ENCODE results near the gene URM1.

Gene URM1

DNA sequence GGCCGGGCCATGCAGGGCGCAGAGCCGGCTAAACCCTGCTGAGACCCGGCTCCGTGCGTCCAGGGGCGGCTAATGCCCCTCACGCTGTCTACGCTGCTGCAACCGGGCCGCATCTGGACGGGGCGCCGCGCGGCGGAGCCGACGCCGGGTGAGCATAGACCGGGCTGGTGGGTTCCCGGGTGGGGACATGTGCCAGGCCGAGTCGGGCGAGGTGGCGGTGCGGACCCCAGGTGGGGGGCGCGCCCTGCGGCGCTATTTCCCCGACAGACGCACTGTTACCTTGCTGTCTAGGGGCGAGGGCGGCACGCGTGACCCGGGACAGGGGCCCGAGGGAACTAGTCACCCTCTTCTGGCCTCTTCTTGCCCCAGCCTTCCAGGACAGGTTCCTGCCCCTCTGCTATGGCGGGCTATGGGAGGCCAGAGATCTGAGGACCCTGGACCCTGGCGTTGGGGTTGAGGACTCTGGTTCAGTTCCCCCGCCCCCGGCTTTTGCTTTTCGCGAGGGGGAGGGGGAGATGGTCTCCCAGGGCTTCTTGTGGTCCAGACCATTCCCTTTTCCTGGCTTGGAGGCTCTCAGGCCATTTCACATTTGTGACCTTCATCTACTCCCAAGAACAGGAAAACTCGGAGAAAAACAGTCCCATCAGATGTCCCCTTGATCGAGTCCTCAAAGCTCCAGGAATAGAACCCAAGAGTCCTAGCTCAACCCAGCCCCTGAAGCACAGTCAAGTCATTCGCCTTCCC is 30.3 kb upstream of the URM1 start:
- peak overlapping the region; percentile 80 for H3K9ac ChIP-seq (ENCODE audit: insufficient read length, low read depth)
- no peak for DNase-seq (ENCODE audit: low read depth, low spot score)
- H3K4me3 ChIP-seq (ENCODE audit: insufficient read length, low read depth), result peak overlapping the region; percentile 66

DNA sequence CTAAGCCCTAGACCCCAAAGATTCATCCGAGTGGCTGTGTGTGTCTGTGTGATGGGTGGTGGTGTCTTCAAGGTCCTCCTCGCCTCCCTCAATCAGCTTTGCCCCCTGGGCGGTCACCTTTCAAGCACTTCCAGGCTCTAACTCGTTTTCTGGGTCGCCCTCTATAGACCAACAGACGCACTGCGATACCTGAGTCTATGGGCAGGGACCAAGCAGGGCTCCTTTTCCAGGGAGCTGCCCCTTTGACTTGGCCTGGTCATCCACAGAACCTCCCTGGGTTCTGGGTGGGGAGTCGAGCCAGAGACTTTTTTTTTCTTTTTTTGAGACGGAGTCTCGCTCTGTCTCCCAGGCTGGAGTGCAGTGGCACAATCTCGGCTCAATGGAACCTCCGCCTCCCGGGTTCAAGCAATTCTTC is 29.7 kb upstream of the URM1 start:
- DNase-seq (ENCODE audit: low read depth, low spot score), result no peak
- Histone ChIP-seq H3K36me3 (ENCODE audit: insufficient read depth, insufficient read length, low read length) (peaks cover 43% of the 10 kb centered on the region), H3K27me3 (ENCODE audit: insufficient read depth, insufficient read length) (no peaks in the 10 kb centered on the region), H3K9ac (ENCODE audit: insufficient read length, low read depth) (peak overlapping the region; percentile 80), H3K4me1 (ENCODE audit: insufficient read depth, insufficient read length) (peaks cover 3% of the 10 kb centered on the region), H3K9me3 (ENCODE audit: insufficient read depth, low read length) (no peaks in the 10 kb centered on the region), H3K4me3 (ENCODE audit: insufficient read length, low read depth) (peak overlapping the region; percentile 66)
- TF ChIP-seq ZNF274 (IDR thresholded peaks at IDR 0.05; ENCODE audit: low read depth, low read length) (no peak), YY1 (IDR thresholded peaks at IDR 0.05; ENCODE audit: insufficient read depth, insufficient read length) (no peak), SUZ12 (IDR thresholded peaks at IDR 0.05; ENCODE audit: extremely low read depth, insufficient read depth, insufficient read length) (no peak)

More for the DNA sequence above, 30.3 kb upstream of the URM1 start:
- TF ChIP-seq YY1 (IDR thresholded peaks at IDR 0.05; ENCODE audit: insufficient read depth, insufficient read length) (no peak), SUZ12 (IDR thresholded peaks at IDR 0.05; ENCODE audit: extremely low read depth, insufficient read depth, insufficient read length) (no peak), ZNF274 (IDR thresholded peaks at IDR 0.05; ENCODE audit: low read depth, low read length) (no peak)
- Histone ChIP-seq H3K4me1 (ENCODE audit: insufficient read depth, insufficient read length) (peaks cover 3% of the 10 kb centered on the region), H3K27me3 (ENCODE audit: insufficient read depth, insufficient read length) (no peaks in the 10 kb centered on the region), H3K9me3 (ENCODE audit: insufficient read depth, low read length) (no peaks in the 10 kb centered on the region), H3K36me3 (ENCODE audit: insufficient read depth, insufficient read length, low read length) (peaks cover 45% of the 10 kb centered on the region)

DNA sequence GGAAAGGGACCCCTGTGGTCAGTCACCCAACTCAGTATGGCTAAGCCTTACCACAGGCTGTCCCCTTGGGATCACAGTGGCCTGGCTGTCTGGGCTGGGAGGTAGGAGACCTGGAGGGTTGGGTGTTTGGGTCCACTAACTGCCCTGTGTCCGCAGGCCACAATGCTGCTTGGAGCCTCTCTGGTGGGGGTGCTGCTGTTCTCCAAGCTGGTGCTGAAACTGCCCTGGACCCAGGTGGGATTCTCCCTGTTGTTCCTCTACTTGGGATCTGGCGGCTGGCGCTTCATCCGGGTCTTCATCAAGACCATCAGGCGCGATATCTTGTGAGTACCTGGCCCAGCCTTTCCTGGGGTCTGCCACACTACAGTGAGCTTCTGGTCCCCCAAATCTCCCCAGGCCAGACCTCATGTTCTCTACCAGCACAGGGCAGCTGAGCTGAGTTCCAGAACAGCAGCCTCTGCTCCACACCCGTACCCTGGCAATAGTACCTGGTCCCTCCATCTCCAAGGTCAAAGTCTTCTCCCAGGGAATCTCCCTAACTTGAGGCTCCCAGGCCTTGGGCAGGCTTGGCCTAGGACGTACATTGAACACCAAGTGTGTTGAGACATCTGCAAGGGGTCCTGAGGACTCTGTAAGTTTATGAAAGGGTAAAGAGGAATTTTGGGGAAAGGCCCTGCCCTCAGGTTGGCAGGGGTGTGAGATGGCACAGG is 28.0 kb upstream of the URM1 start:
- Histone ChIP-seq H3K4me3 (ENCODE audit: insufficient read length, low read depth) (no peak overlapping the region), H3K27me3 (ENCODE audit: insufficient read depth, insufficient read length) (no peaks in the 10 kb centered on the region), H3K36me3 (ENCODE audit: insufficient read depth, insufficient read length, low read length) (peaks cover 56% of the 10 kb centered on the region), H3K9ac (ENCODE audit: insufficient read length, low read depth) (no peak overlapping the region), H3K4me1 (ENCODE audit: insufficient read depth, insufficient read length) (peaks cover 3% of the 10 kb centered on the region), H3K9me3 (ENCODE audit: insufficient read depth, low read length) (no peaks in the 10 kb centered on the region)
- TF ChIP-seq YY1 (IDR thresholded peaks at IDR 0.05; ENCODE audit: insufficient read depth, insufficient read length) (no peak), ZNF274 (IDR thresholded peaks at IDR 0.05; ENCODE audit: low read depth, low read length) (no peak), SUZ12 (IDR thresholded peaks at IDR 0.05; ENCODE audit: extremely low read depth, insufficient read depth, insufficient read length) (no peak)
- no peak for DNase-seq (ENCODE audit: low read depth, low spot score)

DNA sequence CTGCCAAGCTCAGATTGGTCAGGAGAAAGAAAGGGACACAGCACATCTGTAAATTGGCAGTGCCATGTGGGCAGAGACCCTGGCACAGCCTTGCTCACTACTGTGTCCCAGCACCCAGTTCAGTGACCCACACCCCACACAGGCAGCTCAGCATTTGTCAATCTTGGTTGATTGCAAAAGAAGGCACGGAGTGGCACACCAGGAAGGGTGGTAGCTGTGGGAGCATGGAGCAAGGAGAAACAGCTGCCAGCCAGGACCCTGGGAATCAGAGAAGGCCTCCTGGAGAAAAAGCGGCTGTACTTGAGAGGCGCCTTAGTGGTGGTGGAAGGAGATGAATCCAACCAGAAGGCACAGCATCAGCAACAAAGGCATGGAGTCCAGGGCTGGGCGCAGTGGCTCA is 27.3 kb upstream of the URM1 start:
- no peak overlapping the region for H3K9ac ChIP-seq (ENCODE audit: insufficient read length, low read depth)
- no peak overlapping the region for H3K4me3 ChIP-seq (ENCODE audit: insufficient read length, low read depth)
- no peaks in the 10 kb centered on the region for H3K9me3 ChIP-seq (ENCODE audit: insufficient read depth, low read length)
- H3K27me3 ChIP-seq (ENCODE audit: insufficient read depth, insufficient read length), result no peaks in the 10 kb centered on the region
- peaks cover 3% of the 10 kb centered on the region for H3K4me1 ChIP-seq (ENCODE audit: insufficient read depth, insufficient read length)
- no peak for DNase-seq (ENCODE audit: low read depth, low spot score)
- no peak for TF ChIP-seq SUZ12 (IDR thresholded peaks at IDR 0.05; ENCODE audit: extremely low read depth, insufficient read depth, insufficient read length)
- TF ChIP-seq ZNF274 (IDR thresholded peaks at IDR 0.05; ENCODE audit: low read depth, low read length), result no peak
- no peak for TF ChIP-seq YY1 (IDR thresholded peaks at IDR 0.05; ENCODE audit: insufficient read depth, insufficient read length)
- H3K36me3 ChIP-seq (ENCODE audit: insufficient read depth, insufficient read length, low read length), result peaks cover 63% of the 10 kb centered on the region

DNA sequence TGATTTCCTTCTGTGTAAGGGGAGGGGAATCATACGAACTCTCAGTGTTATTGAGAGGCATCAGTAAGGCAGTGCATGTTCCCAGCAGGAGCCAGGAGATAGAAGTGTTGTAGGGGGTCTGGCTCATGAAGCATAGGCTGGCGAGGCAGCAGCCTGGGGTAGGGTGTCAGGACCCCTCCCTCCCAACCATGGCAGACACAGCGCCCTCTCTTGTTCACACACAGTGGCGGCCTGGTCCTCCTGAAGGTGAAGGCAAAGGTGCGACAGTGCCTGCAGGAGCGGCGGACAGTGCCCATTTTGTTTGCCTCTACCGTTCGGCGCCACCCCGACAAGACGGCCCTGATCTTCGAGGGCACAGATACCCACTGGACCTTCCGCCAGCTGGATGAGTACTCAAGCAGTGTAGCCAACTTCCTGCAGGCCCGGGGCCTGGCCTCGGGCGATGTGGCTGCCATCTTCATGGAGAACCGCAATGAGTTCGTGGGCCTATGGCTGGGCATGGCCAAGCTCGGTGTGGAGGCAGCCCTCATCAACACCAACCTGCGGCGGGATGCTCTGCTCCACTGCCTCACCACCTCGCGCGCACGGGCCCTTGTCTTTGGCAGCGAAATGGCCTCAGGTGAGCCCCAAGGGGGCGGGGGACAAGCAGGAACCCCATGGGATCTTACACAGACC is 26.1 kb upstream of the URM1 start:
- H3K9ac ChIP-seq (ENCODE audit: insufficient read length, low read depth), result no peak overlapping the region
- H3K9me3 ChIP-seq (ENCODE audit: insufficient read depth, low read length), result no peaks in the 10 kb centered on the region
- H3K4me1 ChIP-seq (ENCODE audit: insufficient read depth, insufficient read length), result no peaks in the 10 kb centered on the region
- no peak overlapping the region for H3K4me3 ChIP-seq (ENCODE audit: insufficient read length, low read depth)
- no peak for DNase-seq (ENCODE audit: low read depth, low spot score)
- H3K27me3 ChIP-seq (ENCODE audit: insufficient read depth, insufficient read length), result no peaks in the 10 kb centered on the region
- peaks cover 75% of the 10 kb centered on the region for H3K36me3 ChIP-seq (ENCODE audit: insufficient read depth, insufficient read length, low read length)
- TF ChIP-seq SUZ12 (IDR thresholded peaks at IDR 0.05; ENCODE audit: extremely low read depth, insufficient read depth, insufficient read length) (no peak), YY1 (IDR thresholded peaks at IDR 0.05; ENCODE audit: insufficient read depth, insufficient read length) (no peak), ZNF274 (IDR thresholded peaks at IDR 0.05; ENCODE audit: low read depth, low read length) (no peak)

DNA sequence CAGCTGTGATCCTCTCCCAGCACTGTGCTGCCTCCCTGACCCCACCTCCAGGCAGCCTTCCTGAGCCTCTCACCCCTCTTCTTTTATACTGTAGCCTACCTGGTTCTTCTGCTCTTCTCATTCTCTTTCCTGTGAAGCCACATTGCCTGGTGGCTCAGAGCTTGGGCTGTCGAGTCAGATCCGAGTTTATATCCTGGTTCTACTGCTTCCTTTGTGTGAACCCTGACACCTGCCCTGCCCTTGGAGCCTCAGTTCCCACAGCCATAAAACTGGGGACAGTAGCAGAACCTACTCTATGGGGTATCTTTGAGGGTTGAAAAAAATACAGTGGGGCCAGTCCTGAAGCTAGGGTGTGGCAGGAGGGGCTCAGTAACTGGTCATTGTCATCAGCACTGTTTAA is 22.0 kb upstream of the URM1 start:
- Histone ChIP-seq H3K4me3 (ENCODE audit: insufficient read length, low read depth) (no peak overlapping the region), H3K4me1 (ENCODE audit: insufficient read depth, insufficient read length) (no peaks in the 10 kb centered on the region), H3K9me3 (ENCODE audit: insufficient read depth, low read length) (no peaks in the 10 kb centered on the region), H3K27me3 (ENCODE audit: insufficient read depth, insufficient read length) (no peaks in the 10 kb centered on the region), H3K36me3 (ENCODE audit: insufficient read depth, insufficient read length, low read length) (peaks cover 80% of the 10 kb centered on the region), H3K9ac (ENCODE audit: insufficient read length, low read depth) (no peak overlapping the region)
- TF ChIP-seq SUZ12 (IDR thresholded peaks at IDR 0.05; ENCODE audit: extremely low read depth, insufficient read depth, insufficient read length) (no peak), ZNF274 (IDR thresholded peaks at IDR 0.05; ENCODE audit: low read depth, low read length) (no peak), YY1 (IDR thresholded peaks at IDR 0.05; ENCODE audit: insufficient read depth, insufficient read length) (no peak)
- no peak for DNase-seq (ENCODE audit: low read depth, low spot score)

DNA sequence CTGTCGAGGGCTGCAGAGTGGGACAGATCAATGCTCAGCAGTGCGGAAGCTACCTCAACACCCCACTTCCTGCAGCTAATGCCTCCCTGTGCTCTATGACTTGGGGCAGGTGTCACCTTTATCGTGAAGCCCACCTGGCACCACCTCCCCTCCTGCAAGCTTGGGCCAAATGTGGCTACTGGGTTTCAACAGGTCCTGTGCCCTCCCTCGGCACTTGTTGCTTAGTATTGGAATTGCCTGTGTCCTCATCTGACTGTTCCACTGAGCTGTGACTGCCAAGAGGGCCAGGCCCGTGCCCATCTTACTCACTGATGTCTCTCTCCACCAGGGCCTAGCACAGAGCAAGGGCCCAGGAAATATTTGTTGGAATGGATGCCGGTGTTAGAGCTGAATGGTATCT is 21.4 kb upstream of the URM1 start:
- Histone ChIP-seq H3K9me3 (ENCODE audit: insufficient read depth, low read length) (no peaks in the 10 kb centered on the region), H3K4me3 (ENCODE audit: insufficient read length, low read depth) (no peak overlapping the region), H3K36me3 (ENCODE audit: insufficient read depth, insufficient read length, low read length) (peaks cover 78% of the 10 kb centered on the region), H3K4me1 (ENCODE audit: insufficient read depth, insufficient read length) (no peaks in the 10 kb centered on the region), H3K9ac (ENCODE audit: insufficient read length, low read depth) (no peak overlapping the region), H3K27me3 (ENCODE audit: insufficient read depth, insufficient read length) (no peaks in the 10 kb centered on the region)
- DNase-seq (ENCODE audit: low read depth, low spot score), result no peak
- TF ChIP-seq YY1 (IDR thresholded peaks at IDR 0.05; ENCODE audit: insufficient read depth, insufficient read length), result no peak
- no peak for TF ChIP-seq ZNF274 (IDR thresholded peaks at IDR 0.05; ENCODE audit: low read depth, low read length)
- no peak for TF ChIP-seq SUZ12 (IDR thresholded peaks at IDR 0.05; ENCODE audit: extremely low read depth, insufficient read depth, insufficient read length)

Data from NT2/D1 (cell line).